ENCODE measurements around the gene ZNF521.

DNA sequence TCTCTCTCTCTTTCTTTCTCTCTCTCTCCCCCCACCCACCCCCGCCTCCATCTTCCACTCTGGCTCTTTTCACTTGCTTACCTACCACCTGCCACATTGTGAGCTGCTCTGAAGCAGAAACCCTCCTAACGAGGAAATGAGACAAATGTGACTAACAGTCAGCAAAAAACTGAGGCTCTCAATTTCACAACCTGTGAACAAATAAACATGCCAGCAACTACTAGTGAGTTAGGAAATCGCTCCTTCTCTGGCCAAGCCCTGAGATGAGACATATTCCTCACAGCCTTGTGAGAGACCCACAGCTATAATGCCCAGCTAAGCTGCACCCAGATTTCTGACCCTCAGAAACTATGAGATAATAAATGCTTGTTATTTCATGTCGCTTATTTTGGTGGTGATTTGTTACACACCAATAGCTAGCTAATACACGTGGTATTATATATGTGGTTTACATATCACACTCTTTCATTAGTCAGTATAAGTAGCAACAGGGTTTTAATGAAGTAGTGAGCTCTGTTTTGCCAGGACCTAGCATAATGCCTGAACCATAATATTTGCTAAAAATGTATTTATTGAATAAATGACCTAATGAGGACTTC, 8.4 kb upstream of the ZNF521 start:
- TF ChIP-seq, protein P1, sequence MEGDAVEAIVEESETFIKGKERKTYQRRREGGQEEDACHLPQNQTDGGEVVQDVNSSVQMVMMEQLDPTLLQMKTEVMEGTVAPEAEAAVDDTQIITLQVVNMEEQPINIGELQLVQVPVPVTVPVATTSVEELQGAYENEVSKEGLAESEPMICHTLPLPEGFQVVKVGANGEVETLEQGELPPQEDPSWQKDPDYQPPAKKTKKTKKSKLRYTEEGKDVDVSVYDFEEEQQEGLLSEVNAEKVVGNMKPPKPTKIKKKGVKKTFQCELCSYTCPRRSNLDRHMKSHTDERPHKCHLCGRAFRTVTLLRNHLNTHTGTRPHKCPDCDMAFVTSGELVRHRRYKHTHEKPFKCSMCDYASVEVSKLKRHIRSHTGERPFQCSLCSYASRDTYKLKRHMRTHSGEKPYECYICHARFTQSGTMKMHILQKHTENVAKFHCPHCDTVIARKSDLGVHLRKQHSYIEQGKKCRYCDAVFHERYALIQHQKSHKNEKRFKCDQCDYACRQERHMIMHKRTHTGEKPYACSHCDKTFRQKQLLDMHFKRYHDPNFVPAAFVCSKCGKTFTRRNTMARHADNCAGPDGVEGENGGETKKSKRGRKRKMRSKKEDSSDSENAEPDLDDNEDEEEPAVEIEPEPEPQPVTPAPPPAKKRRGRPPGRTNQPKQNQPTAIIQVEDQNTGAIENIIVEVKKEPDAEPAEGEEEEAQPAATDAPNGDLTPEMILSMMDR (IDR thresholded peaks at IDR 0.05): no peak
- no peak for TF ChIP-seq POLR2A (IDR thresholded peaks at IDR 0.05)
